Endothelial cell of umbilical vein (primary cell): ENCODE data around the gene UGT1A5.

Source experiments
- EZH2 ChIP-seq: IDR thresholded peaks from 2 replicates; pipeline ENCODE4 v1.6.1; 2012; ENCODE audit warnings: borderline replicate concordance, low read depth, mild to moderate bottlenecking, moderate library complexity, low read length, inconsistent platforms; ENCODE audit not compliant: severe bottlenecking
- POLR2AphosphoS5 ChIP-seq: IDR thresholded peaks from 2 replicates; pipeline ENCODE4 v1.6.1; 2012; ENCODE audit warnings: low read depth, mild to moderate bottlenecking, control low read depth, low read length, moderate library complexity; ENCODE audit not compliant: insufficient read depth
- TF ChIP-seq, protein P1 (sequence below), 2 donors: IDR thresholded peaks; 1 replicate in 1 of 2; 2 replicates in 1 of 2; pipeline ENCODE4 v1.5.1; 2011; ENCODE audit warnings: low read length in 2 of 2, mild to moderate bottlenecking in 2 of 2, moderate library complexity in 2 of 2, control low read depth in 1 of 2, inconsistent platforms in 1 of 2, low read depth in 1 of 2; ENCODE audit not compliant: insufficient read depth in 1 of 2; ENCODE audit errors: extremely low read depth in 1 of 2

DNA sequence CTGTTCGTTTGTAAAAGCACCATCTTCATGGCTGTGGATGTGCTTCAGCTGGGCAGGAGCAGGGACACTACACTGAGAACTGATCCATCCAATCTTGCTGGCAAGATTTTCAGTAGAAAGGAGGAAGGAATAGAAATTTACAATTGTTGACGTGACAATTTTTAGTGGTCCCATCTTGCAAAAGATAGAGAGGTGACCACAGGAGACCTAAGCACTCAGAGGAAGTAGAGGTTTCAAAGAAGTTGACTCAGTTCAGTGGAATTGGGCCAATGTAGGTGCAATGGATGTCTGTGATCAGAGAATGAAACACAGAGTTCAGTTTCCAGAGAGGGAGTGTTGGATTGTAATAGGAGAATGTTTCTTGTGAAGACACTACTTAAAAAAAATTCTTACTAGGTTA lies 1.4 kb downstream of the UGT1A5 start:
- TF ChIP-seq EZH2, result no peak
- TF ChIP-seq POLR2AphosphoS5, result no peak
- TF ChIP-seq, protein P1, sequence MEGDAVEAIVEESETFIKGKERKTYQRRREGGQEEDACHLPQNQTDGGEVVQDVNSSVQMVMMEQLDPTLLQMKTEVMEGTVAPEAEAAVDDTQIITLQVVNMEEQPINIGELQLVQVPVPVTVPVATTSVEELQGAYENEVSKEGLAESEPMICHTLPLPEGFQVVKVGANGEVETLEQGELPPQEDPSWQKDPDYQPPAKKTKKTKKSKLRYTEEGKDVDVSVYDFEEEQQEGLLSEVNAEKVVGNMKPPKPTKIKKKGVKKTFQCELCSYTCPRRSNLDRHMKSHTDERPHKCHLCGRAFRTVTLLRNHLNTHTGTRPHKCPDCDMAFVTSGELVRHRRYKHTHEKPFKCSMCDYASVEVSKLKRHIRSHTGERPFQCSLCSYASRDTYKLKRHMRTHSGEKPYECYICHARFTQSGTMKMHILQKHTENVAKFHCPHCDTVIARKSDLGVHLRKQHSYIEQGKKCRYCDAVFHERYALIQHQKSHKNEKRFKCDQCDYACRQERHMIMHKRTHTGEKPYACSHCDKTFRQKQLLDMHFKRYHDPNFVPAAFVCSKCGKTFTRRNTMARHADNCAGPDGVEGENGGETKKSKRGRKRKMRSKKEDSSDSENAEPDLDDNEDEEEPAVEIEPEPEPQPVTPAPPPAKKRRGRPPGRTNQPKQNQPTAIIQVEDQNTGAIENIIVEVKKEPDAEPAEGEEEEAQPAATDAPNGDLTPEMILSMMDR (IDR thresholded peaks at IDR 0.05; ENCODE audit: extremely low read depth in 1 of 2, insufficient read depth in 1 of 2, low read depth in 1 of 2, low read length in 2 of 2), result no peak
